Progenitor cell of endocrine pancreas (in vitro differentiated cells): ENCODE measurements around the gene ARHGAP10. TPM values are rescaled to one million over a fixed set of nuclear protein-coding genes. Genes with fewer than 3 reads are reported as not detected.

Source experiments
- DNase-seq: peaks from one replicate; pipeline ENCODE4 v3.0.0; 2021; ENCODE audit warnings: low spot score; ENCODE audit not compliant: unreplicated experiment
- H3K27ac Mint-ChIP-seq: 2 replicates; pipeline ENCODE4 v1.8.0; 2021; ENCODE audit warnings: mild to moderate bottlenecking, moderate library complexity, mixed read lengths
- H3K27me3 Mint-ChIP-seq: 2 replicates; pipeline ENCODE4 v1.8.0; 2021; ENCODE audit warnings: mixed read lengths
- H3K36me3 Mint-ChIP-seq: 2 replicates; pipeline ENCODE4 v1.8.0; 2022; ENCODE audit warnings: mixed read lengths; ENCODE audit not compliant: insufficient read depth
- H3K4me1 Mint-ChIP-seq: 2 replicates; pipeline ENCODE4 v1.8.0; 2021; ENCODE audit warnings: low read depth, mixed read lengths
- H3K4me3 Mint-ChIP-seq: 2 replicates; pipeline ENCODE4 v1.8.0; 2021; ENCODE audit warnings: low read depth, mild to moderate bottlenecking, moderate library complexity, mixed read lengths
- H3K9me3 Mint-ChIP-seq: 2 replicates; pipeline ENCODE4 v1.8.0; 2021; ENCODE audit warnings: low read depth, mixed read lengths
- total RNA-seq: library from RNA; stranded (reverse); gene quantifications from 2 replicates; pipeline ENCODE4 v1.2.1, GENCODE V29; 2021
- TF ChIP-seq, protein P1 (sequence below): fragments of 200-600 bp; sonication (generic); IDR thresholded peaks from one replicate; pipeline ENCODE4 v1.5.0; 2021; ENCODE audit warnings: antibody characterized with exemption, mild to moderate bottlenecking; ENCODE audit not compliant: unreplicated experiment

ARHGAP10 gene
- total RNA-seq, 1 donor from 2014 or later = 11.0 TPM

DNA sequence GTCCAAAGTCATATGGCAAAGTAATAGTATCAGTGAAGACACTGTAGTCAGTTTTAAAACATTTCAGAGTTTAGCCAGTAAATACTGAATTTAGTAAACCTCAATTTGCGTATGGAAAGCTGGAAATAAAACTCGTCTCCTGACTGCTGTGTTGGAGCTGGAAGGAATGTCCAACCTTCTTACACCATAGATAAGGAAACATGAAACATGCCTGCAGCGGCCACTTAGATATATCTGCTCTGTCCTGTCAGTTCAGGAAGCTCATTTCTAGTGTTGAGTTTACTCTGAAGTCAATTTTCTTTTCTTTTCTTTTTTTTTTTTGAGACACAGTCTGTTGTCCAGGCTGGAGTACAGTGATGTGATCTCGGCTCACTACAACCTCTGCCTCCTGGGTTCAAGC is 21.2 kb downstream of the ARHGAP10 start:
- DNase-seq = no peak
- Mint-ChIP-seq H3K4me1 (peaks cover 31% of the 10 kb centered on the region), H3K4me3 (no peak overlapping the region), H3K27ac (peak overlapping the region; percentile 13), H3K9me3 (no peaks in the 10 kb centered on the region), H3K36me3 (no peaks in the 10 kb centered on the region), H3K27me3 (peaks cover 4% of the 10 kb centered on the region)
- TF ChIP-seq, protein P1, sequence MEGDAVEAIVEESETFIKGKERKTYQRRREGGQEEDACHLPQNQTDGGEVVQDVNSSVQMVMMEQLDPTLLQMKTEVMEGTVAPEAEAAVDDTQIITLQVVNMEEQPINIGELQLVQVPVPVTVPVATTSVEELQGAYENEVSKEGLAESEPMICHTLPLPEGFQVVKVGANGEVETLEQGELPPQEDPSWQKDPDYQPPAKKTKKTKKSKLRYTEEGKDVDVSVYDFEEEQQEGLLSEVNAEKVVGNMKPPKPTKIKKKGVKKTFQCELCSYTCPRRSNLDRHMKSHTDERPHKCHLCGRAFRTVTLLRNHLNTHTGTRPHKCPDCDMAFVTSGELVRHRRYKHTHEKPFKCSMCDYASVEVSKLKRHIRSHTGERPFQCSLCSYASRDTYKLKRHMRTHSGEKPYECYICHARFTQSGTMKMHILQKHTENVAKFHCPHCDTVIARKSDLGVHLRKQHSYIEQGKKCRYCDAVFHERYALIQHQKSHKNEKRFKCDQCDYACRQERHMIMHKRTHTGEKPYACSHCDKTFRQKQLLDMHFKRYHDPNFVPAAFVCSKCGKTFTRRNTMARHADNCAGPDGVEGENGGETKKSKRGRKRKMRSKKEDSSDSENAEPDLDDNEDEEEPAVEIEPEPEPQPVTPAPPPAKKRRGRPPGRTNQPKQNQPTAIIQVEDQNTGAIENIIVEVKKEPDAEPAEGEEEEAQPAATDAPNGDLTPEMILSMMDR = no peak

DNA sequence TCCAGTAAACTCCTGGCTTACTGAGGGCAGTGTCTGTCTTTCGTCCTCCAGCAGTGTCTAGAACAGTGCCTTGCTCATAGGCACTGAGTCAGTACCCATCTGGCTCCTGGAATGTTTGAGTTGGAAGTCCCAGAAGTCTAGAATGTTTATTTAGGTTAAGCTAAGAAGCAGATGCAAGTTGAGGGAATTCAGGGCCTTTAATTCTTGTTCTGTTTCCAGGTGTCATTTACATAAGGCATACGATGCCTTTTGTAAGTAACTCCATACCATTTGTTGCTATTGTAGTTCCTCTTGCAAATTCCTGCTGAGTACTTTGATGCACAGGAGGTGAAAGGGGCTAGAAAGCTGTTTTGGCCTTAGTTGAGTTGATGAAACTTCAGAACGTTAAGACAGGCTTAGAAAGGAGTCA is 22.2 kb downstream of the ARHGAP10 start:
- Mint-ChIP-seq H3K27ac (peak overlapping the region; percentile 71), H3K36me3 (no peaks in the 10 kb centered on the region), H3K4me1 (peaks cover 25% of the 10 kb centered on the region), H3K9me3 (no peaks in the 10 kb centered on the region), H3K27me3 (no peaks in the 10 kb centered on the region), H3K4me3 (no peak overlapping the region)
- TF ChIP-seq, protein P1 = no peak
- no peak for DNase-seq

DNA sequence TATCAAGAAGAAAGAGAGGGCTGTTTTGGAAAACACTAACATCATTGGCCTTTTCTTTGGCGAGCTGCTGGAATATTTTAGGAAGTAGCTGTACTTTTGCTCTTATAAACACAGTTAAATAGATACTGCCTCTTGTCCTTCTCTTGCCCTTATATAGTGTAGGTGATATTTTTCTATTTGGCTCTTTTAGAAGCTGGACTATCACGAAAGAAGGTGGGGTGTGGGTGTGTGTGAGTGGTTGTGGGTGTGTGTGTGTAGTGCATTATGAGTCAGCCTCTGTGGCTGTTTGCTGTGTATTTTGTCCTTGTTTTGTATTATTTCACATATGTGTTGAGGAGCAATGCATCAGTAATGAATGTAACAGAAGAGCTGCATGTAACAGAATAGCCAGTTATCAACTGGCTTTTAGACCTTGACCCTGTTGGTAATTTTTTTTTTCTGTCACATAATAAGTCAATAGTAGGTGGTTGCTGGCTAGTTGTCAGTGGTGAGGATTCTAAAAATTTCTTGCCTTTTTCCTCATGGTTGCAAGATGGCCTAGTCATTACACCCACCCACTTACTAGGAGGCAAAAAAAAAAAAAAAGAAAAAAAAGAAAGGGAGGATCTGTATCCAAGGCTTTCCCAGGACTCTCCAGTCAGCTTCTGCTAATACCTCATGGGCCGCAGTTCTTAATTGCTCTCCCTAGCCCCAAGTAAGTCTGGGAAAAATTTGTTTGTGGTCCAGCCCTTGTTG is 23.8 kb downstream of the ARHGAP10 start:
- H3K36me3 Mint-ChIP-seq = no peaks in the 10 kb centered on the region
- H3K4me3 Mint-ChIP-seq = no peak overlapping the region
- H3K4me1 Mint-ChIP-seq = peaks cover 29% of the 10 kb centered on the region
- H3K27me3 Mint-ChIP-seq = no peaks in the 10 kb centered on the region
- TF ChIP-seq, protein P1 = no peak
- H3K9me3 Mint-ChIP-seq = no peaks in the 10 kb centered on the region
- H3K27ac Mint-ChIP-seq = peak overlapping the region; percentile 86
- no peak for DNase-seq

DNA sequence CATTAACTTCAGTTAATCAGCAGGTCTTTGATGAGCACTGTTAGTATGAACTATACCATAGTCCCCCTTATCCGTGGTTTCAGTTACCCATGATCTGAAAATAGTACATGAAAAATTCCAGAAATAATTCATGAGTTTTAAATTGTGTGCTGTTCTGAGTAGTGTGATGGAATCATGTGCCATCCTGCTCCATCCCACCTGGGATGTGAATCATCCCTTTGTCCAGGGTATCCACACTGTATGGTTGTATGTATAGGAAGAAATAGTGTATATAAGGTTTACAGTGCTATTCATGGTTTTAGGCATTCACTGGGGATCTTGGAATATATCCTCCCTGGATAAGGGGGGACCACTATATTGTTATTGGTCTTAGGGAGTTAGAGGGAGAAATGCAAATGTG is 24.5 kb downstream of the ARHGAP10 start:
- TF ChIP-seq, protein P1 = no peak
- DNase-seq = no peak
- Mint-ChIP-seq H3K4me1 (peaks cover 30% of the 10 kb centered on the region), H3K27me3 (no peaks in the 10 kb centered on the region), H3K9me3 (no peaks in the 10 kb centered on the region), H3K36me3 (no peaks in the 10 kb centered on the region), H3K27ac (no peak overlapping the region), H3K4me3 (no peak overlapping the region)

DNA sequence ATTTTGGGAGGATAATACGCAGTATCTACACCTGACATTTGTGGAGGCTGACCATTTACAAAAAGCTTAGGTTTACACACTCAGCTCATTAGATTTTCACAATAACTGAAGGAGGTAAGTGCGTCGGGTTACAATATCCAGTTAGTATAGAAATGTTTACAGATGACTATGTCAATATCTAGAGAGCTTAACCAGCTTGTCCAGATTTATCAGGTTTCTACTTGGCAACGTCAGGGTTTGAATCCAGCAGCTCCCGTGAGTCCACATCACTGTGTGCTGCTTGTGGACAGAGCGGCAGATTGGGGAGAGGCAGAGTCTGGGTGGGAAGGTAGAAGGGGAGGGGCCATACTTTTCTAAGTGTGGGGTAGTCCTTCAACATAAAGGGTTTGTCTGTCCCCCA is 28.3 kb downstream of the ARHGAP10 start:
- Mint-ChIP-seq H3K4me1 (peaks cover 25% of the 10 kb centered on the region), H3K27ac (peak overlapping the region; percentile 21), H3K27me3 (no peaks in the 10 kb centered on the region), H3K36me3 (no peaks in the 10 kb centered on the region), H3K9me3 (no peaks in the 10 kb centered on the region), H3K4me3 (no peak overlapping the region)
- DNase-seq = no peak
- TF ChIP-seq, protein P1 = no peak
